ENCODE measurements around the gene EPS8L3. TPM values are rescaled to one million over a fixed set of nuclear protein-coding genes. Genes with fewer than 3 reads are reported as not detected.

The EPS8L3 gene
- total RNA-seq, 1 experiment from 2014 or later, result 0.96 TPM

DNA sequence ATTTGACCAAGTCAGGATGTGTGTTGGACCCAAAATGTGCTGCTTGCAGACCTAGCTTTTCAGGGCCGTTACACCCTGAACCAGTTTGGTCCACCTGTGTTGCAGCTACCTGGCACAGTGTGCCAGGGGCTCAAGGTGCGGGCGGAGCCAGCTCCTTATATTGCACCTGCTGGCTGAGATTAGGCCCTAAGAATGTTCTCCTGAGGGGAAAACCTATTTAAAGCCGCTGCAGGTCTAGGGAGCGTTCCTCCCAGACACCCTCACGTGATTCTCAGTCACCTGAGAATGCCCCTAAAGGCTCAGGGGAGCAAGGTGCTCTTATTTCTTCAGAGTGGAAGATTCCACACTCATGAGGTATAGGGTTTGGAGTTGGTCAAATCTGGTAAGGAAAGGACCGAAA, 34.9 kb downstream of the EPS8L3 start:
- DNase-seq (ENCODE audit: low read depth, low spot score), result no peak
- POLR2A ChIA-PET, result no interaction called here

More for the DNA sequence above, 34.9 kb downstream of the EPS8L3 start:
- Histone ChIP-seq H3K36me3 (ENCODE audit: control insufficient read depth in 1 of 2, insufficient read depth in 2 of 2, low read length in 2 of 2) (no peaks in the 10 kb centered on the region), H3K4me3 (replicated peaks in 1 of 2; ENCODE audit: low read depth in 1 of 2, low read length in 2 of 2) (no peak overlapping the region), H3K4me2 (ENCODE audit: low read length) (no peak overlapping the region), H3K27ac (ENCODE audit: low read depth, low read length) (no peak overlapping the region), H3K4me1 (ENCODE audit: control insufficient read depth in 1 of 2, insufficient read depth in 2 of 2, low read length in 2 of 2) (peaks cover 3 to 6% of the 10 kb centered on the region in 2 experiments; a peak in 2 of 4 replicates), H3K9me2 (ENCODE audit: insufficient read depth) (no peaks in the 10 kb centered on the region), H3K9ac (ENCODE audit: low read length) (no peak overlapping the region), H3K27me3 (ENCODE audit: insufficient read depth, low read length) (no peaks in the 10 kb centered on the region), H3K9me3 (ENCODE audit: control insufficient read depth in 1 of 2, insufficient read depth in 1 of 2, low read depth in 1 of 2, low read length in 2 of 2) (no peaks in the 10 kb centered on the region), H2AFZ (ENCODE audit: low read depth, low read length, poor library complexity, severe bottlenecking) (no peak overlapping the region), H4K20me1 (ENCODE audit: insufficient read depth) (no peaks in the 10 kb centered on the region), H3K79me2 (ENCODE audit: insufficient read depth, low read length) (no peaks in the 10 kb centered on the region)
- CTCF ChIA-PET, result no interaction called here
- BruUV-seq (replicated peaks), result no TSS peak
- TF ChIP-seq JUND (IDR thresholded peaks at IDR 0.05) (no peak), EGR1 (IDR thresholded peaks at IDR 0.05; ENCODE audit: low read depth) (no peak), POLR2A (IDR thresholded peaks at IDR 0.05; ENCODE audit: borderline replicate concordance, extremely low read depth, insufficient read depth, insufficient read length) (no peak), ZNF274 (IDR thresholded peaks at IDR 0.05; ENCODE audit: low read depth, low read length) (no peak), EZH2 (IDR thresholded peaks at IDR 0.05) (no peak), REST (IDR thresholded peaks at IDR 0.05; ENCODE audit: low read depth) (no peak), RAD21 (IDR thresholded peaks at IDR 0.05; ENCODE audit: low read depth) (no peak), FOSL1 (IDR thresholded peaks at IDR 0.05; ENCODE audit: low read depth) (no peak), ZFX (IDR thresholded peaks at IDR 0.05) (no peak), SP1 (IDR thresholded peaks at IDR 0.05; ENCODE audit: low read depth) (no peak), ELF1 (IDR thresholded peaks at IDR 0.05; ENCODE audit: borderline replicate concordance, low read depth) (no peak), CEBPB (IDR thresholded peaks at IDR 0.05; ENCODE audit: low read depth) (no peak), CTCF (IDR thresholded peaks at IDR 0.05 in 2 of 3, conservative IDR thresholded peaks at IDR 0.05 in 1 of 3; ENCODE audit: borderline replicate concordance in 1 of 3, insufficient read depth in 1 of 3, low read depth in 2 of 3, low read length in 2 of 3) (no peak), SIN3A (IDR thresholded peaks at IDR 0.05; ENCODE audit: low read depth) (no peak), EZH2phosphoT487 (IDR thresholded peaks at IDR 0.05; ENCODE audit: borderline replicate concordance) (no peak), MAX (IDR thresholded peaks at IDR 0.05) (no peak)
- TF ChIP-seq, protein P1, sequence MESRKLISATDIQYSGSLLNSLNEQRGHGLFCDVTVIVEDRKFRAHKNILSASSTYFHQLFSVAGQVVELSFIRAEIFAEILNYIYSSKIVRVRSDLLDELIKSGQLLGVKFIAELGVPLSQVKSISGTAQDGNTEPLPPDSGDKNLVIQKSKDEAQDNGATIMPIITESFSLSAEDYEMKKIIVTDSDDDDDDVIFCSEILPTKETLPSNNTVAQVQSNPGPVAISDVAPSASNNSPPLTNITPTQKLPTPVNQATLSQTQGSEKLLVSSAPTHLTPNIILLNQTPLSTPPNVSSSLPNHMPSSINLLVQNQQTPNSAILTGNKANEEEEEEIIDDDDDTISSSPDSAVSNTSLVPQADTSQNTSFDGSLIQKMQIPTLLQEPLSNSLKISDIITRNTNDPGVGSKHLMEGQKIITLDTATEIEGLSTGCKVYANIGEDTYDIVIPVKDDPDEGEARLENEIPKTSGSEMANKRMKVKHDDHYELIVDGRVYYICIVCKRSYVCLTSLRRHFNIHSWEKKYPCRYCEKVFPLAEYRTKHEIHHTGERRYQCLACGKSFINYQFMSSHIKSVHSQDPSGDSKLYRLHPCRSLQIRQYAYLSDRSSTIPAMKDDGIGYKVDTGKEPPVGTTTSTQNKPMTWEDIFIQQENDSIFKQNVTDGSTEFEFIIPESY (IDR thresholded peaks at IDR 0.05; ENCODE audit: extremely low read depth, insufficient replicate concordance, low read length), result no peak
- ATAC-seq, result no peak
- intact Hi-C loops (cut with micrococcal nuclease), result no loop called here
- RAD21 ChIA-PET (ENCODE audit: low non-redundant PET in 1 of 2, low total read pairs in 2 of 2, uncharacterized antibody in 2 of 2, unreplicated experiment in 2 of 2), result no interaction called here

Measured in HCT116 (cell line).